Subcutaneous abdominal adipose tissue (tissue), 5 donors: ENCODE results near the gene JAKMIP3.
A peak's percentile ranks its signal among the peaks of the same experiment; 100 is the strongest.

Experiments
- H3K27ac ChIP-seq: one replicate; pipeline ENCODE4 v1.7.0; 2013; ENCODE audit warnings: low read depth, mild to moderate bottlenecking, inconsistent platforms, low read length, moderate library complexity
- H3K27me3 ChIP-seq, 5 donors: one replicate each; pipeline ENCODE4 v1.7.0; 2013; ENCODE audit warnings: low read length in 5 of 5, inconsistent platforms in 1 of 5; ENCODE audit not compliant: control insufficient read depth in 5 of 5, insufficient read depth in 4 of 5
- H3K36me3 ChIP-seq, 5 donors: one replicate each; pipeline ENCODE4 v1.7.0; 2013; ENCODE audit warnings: low read length in 5 of 5; ENCODE audit not compliant: control insufficient read depth in 5 of 5, insufficient read depth in 5 of 5
- H3K4me1 ChIP-seq, 5 donors: one replicate each; pipeline ENCODE4 v1.7.0; 2013; ENCODE audit warnings: low read length in 5 of 5, mild to moderate bottlenecking in 3 of 5, moderate library complexity in 1 of 5; ENCODE audit not compliant: control insufficient read depth in 5 of 5, insufficient read depth in 5 of 5
- H3K4me3 ChIP-seq, 5 donors: one replicate each; pipeline ENCODE4 v1.7.0; 2013; ENCODE audit warnings: low read length in 5 of 5, low read depth in 1 of 5
- H3K9ac ChIP-seq, 5 donors: one replicate each; pipeline ENCODE4 v1.7.0; 2013; ENCODE audit warnings: low read length in 5 of 5, mild to moderate bottlenecking in 4 of 5, moderate library complexity in 3 of 5
- H3K9me3 ChIP-seq, 5 donors: one replicate each; pipeline ENCODE4 v1.7.0; 2013; ENCODE audit warnings: low read length in 5 of 5; ENCODE audit not compliant: control insufficient read depth in 5 of 5
- donor health status: healthy.
- donor health status: healthy.
- donor health status: healthy.
- donor health status: healthy.
- donor health status: healthy.

Gene JAKMIP3

DNA sequence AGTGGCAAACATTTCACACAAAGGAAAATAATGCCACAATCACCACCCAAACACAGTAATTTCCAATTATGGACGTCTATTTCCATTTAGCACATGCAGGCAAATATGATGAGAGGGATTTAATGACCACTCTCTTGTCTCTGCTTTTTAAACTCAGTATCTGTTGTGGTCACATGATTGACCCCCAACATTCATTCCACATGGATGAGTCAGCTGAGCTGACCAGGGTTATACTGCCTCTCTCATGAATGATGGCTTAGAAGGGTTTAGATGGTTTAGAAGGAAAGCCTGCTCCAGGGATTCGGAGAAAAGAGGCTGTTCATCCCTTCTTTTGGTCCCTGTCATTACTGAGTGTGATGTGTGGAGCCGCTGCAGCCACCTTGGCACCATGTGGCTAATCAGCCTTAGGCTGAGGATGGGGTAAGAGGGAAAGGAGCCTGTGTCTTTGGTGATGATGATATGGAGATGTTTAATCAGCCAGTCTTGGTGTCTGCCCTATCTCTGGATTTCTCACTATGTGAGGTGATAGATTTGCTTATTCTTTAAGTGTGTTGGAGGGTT lies 38.2 kb upstream of the JAKMIP3 start:
- Histone ChIP-seq H3K4me3 (no peak overlapping the region), H3K27me3 (peaks cover 15 to 37% (median 18%) of the 10 kb centered on the region in 5 donors)

DNA sequence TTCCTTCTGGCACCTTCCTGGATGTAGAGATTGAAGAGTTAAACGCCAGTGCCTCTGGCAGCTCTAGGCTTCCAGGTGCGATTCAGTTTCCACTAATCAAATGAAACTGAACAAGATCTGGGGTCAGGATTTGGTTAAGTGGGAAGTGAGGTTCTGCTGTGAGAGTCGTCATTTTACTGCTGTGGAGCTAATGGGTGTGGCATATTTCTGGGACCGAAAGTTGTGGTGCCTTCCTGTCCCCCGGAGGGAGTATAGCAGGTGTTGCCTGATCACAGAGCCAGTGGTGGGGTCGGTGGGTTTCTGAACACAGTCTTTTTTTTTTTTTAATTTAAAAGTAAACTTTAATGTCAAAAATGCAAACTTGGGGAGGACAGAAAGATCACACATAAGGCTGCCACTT lies 37.0 kb upstream of the JAKMIP3 start:
- no peak overlapping the region for H3K9ac ChIP-seq
- H3K27me3 ChIP-seq, result peaks cover 15 to 38% (median 18%) of the 10 kb centered on the region in 5 donors
- no peak overlapping the region for H3K4me3 ChIP-seq
- H3K27ac ChIP-seq, result no peak overlapping the region
- no peaks in the 10 kb centered on the region for H3K9me3 ChIP-seq
- peaks cover 0 to 3% (median 1%) of the 10 kb centered on the region in 5 donors for H3K4me1 ChIP-seq
- H3K36me3 ChIP-seq, result no peaks in the 10 kb centered on the region

More for the DNA sequence above, 38.2 kb upstream of the JAKMIP3 start:
- Histone ChIP-seq H3K4me1 (peaks cover 2 to 12% (median 11%) of the 10 kb centered on the region in 5 donors), H3K36me3 (no peaks in the 10 kb centered on the region), H3K9me3 (no peaks in the 10 kb centered on the region), H3K27ac (no peak overlapping the region), H3K9ac (no peak overlapping the region)

DNA sequence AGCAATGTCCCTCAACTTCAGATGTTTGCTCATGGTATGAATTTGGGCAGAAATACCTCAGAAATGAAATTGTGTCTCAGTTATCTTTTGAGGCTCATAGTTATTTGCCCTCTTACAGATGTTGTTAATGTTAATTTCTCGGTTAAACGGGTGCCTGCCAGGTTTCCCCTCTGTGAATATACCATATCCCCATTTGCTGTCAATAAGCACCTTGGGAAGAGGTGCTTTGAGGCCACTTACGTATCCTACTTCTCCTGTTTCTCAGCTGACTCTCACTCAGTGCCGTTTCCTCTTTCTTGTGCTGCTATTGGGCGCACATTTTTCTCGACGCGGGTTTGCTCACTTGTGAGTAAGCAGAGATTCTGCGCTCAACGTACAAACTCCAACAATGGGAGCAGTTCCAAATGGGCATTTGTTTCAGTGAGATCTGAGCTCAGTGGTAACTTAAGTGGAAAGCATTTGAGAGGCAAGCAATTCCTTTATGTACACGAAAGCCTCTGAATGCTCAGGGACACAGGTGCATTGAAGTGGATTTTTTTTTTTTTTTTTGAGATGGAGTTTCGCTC lies 34.8 kb upstream of the JAKMIP3 start:
- Histone ChIP-seq H3K9me3 (no peaks in the 10 kb centered on the region), H3K36me3 (no peaks in the 10 kb centered on the region), H3K27ac (no peak overlapping the region), H3K4me3 (no peak overlapping the region), H3K9ac (no peak overlapping the region), H3K27me3 (peaks cover 13 to 50% (median 27%) of the 10 kb centered on the region in 5 donors), H3K4me1 (peaks cover 0 to 2% (median 1%) of the 10 kb centered on the region in 5 donors)

DNA sequence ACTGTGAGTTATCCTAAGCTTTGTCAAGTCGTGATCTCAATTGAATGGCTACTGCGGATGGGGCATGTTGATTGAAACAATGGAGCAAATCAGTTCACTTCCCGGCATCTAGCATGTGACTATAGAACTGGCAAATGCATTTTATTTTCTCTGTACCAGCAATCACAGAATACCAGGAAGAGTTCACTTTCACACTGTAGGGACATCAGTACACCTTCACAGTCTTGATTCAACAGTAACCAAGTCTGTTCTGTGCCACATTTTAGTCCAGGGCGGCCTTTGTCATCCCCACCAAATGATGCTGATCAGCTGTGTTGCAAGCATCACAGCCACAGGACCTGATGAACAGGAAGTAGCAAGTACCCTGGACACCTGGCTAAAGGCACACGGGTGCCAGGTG lies 32.1 kb upstream of the JAKMIP3 start:
- H3K9ac ChIP-seq, result no peak overlapping the region
- no peaks in the 10 kb centered on the region for H3K9me3 ChIP-seq
- peaks cover 3 to 53% (median 30%) of the 10 kb centered on the region in 5 donors for H3K27me3 ChIP-seq

DNA sequence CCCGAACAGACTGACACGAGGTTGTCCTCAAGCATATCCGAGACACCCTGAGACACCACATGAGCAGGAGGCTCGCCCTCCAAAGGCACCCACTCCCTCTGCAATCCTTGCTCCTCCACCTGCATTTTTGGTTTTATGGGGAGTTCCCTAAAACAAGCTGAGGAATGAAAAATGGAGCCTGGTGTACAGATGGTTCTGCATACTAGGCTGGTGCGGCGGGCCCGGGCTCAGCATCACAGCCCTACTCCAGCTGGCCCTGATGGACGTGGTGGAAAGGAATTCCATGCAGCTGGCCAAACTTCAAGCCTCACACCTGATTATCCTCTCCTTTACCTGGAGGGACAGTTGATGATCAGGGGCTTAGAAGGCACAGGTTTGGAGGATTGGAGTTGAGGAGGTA lies 30.3 kb upstream of the JAKMIP3 start:
- H3K27ac ChIP-seq, result no peak overlapping the region
- H3K4me1 ChIP-seq, result peaks cover 0 to 14% (median 13%) of the 10 kb centered on the region in 5 donors
- H3K9ac ChIP-seq, result no peak overlapping the region
- no peaks in the 10 kb centered on the region for H3K36me3 ChIP-seq
- H3K4me3 ChIP-seq, result no peak overlapping the region
- H3K9me3 ChIP-seq, result no peaks in the 10 kb centered on the region
- peaks cover 0 to 54% (median 27%) of the 10 kb centered on the region in 5 donors for H3K27me3 ChIP-seq

More for the DNA sequence above, 32.1 kb upstream of the JAKMIP3 start:
- H3K27ac ChIP-seq, result no peak overlapping the region
- no peaks in the 10 kb centered on the region for H3K36me3 ChIP-seq
- H3K4me1 ChIP-seq, result peaks cover 0 to 14% (median 13%) of the 10 kb centered on the region in 5 donors
- no peak overlapping the region for H3K4me3 ChIP-seq

DNA sequence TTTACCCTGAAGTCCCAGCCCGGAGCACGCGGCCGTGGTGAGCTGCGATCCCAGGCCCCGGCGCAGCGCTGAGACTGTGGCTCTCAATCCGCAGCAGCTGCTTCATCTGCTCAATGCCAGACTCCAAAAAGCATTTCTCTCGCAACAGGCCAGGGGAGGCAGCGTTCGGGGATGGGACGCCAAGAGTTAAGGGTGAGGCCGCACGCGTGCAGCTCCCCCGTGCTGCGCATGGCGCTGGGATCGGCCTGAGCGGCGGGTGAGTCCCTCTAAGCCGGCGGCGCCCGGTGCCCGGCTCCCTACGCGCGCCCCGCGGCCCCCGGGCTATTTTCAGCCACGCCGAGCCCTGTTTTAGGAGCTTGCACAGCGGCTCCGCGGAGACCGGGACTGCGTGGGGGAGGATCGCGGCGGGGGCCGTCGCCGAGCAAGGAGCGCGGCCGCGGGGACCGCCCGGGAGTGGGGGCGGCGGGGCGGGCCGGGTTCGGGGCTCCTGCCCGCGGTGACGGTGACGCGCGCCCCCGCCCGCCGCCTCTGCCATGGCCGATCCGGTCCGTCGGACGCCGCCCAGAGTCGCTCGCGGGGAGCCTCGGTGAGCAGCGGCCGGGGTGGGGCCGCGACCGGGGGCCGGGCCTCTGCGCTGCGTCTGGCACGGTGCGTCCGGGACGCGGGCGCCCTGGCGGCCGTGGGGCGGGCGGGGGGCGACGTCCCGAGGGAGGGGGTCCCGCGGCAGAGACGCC lies 29.4 kb upstream of the JAKMIP3 start:
- H3K9ac ChIP-seq, result no peak overlapping the region
- peaks cover 0 to 14% (median 13%) of the 10 kb centered on the region in 5 donors for H3K4me1 ChIP-seq
- peak overlapping the region in 4 of 5 donors; percentile 26 to 60 (median 44) for H3K4me3 ChIP-seq
- no peaks in the 10 kb centered on the region for H3K36me3 ChIP-seq
- H3K27ac ChIP-seq, result no peak overlapping the region
- no peaks in the 10 kb centered on the region for H3K9me3 ChIP-seq
- peaks cover 0 to 53% (median 27%) of the 10 kb centered on the region in 5 donors for H3K27me3 ChIP-seq

DNA sequence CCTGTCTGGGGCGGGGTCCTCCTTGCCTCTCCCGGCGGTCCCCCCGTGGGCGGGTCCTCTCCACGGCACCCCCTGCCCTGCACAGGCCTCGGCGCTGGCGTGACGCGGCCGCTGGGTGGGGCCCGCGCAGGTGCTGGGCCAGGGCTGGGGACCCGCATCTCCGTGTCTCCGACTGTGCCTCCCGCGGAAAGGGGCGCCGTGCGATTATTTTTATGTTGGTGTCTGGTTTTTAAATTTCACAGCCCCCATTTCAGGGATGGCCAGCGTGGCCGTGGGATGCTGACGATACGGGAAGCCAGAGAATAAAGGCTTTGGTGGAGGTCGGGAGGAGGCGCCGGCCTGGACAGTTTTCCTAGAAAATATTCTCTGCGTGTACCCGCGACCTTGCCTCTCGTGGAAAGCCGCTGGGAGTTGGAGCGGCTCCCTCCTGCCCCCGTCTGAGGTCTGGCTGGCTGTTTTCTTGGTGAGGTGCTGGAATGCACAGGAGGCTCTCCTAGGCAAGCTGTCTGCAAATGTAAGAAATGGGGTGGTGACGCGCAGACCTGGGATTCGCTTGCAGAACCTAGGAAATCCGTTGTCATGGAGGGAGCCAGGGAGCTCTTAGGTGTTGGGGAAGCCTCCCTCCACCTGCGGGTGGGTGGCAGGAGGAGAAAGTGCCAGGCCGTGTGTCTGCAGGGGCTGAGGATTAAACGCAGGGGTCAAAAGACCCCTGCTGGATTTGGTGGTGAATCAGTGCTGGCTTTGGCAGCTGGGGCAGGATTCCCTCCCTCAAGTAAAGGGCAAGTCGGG lies 28.7 kb upstream of the JAKMIP3 start:
- peak overlapping the region in 2 of 5 donors; percentile 28 to 40 for H3K4me3 ChIP-seq
- peaks cover 0 to 14% (median 13%) of the 10 kb centered on the region in 5 donors for H3K4me1 ChIP-seq
- no peaks in the 10 kb centered on the region for H3K9me3 ChIP-seq
- no peak overlapping the region for H3K9ac ChIP-seq
- no peaks in the 10 kb centered on the region for H3K36me3 ChIP-seq
- no peak overlapping the region for H3K27ac ChIP-seq
- H3K27me3 ChIP-seq, result peaks cover 0 to 49% (median 27%) of the 10 kb centered on the region in 5 donors

DNA sequence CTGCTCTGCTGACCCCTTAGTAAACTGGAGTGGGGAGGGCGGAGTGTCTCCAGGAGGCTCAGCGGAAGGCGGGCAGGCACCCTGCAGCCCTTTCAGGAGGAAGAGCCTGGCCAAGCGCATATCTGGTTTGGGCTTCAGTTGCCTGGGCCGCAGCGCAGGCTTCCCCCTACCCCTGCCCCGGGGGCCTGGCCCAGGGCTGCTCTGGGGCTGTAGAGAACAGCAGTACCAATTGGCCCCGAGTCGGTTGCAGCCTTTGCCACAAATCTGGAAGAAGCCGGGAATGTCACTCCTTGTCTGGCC lies 28.1 kb upstream of the JAKMIP3 start:
- H3K36me3 ChIP-seq, result no peaks in the 10 kb centered on the region
- peaks cover 0 to 14% (median 13%) of the 10 kb centered on the region in 5 donors for H3K4me1 ChIP-seq
- no peaks in the 10 kb centered on the region for H3K9me3 ChIP-seq
- H3K4me3 ChIP-seq, result no peak overlapping the region
- peaks cover 0 to 51% (median 28%) of the 10 kb centered on the region in 5 donors for H3K27me3 ChIP-seq
- H3K9ac ChIP-seq, result no peak overlapping the region
- H3K27ac ChIP-seq, result no peak overlapping the region

DNA sequence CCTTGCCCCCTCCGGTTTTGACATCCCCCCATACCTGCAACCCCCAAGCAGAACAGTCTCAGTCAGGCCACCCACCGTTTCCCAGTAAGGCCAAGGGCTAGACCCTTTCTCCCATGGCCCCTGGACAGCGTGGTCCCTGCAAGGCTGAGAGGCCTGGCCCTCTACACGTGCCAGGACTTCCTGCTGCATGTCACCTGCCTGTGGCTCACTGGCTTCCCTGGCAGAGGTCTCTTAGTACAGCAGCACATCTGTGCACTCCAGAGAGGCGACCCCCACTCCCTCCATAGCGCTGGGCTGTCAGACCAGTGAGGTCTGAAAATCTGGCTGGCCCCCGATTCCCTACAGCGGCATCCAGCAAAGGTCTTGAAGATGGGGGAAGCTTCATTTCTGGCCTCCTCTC lies 26.4 kb upstream of the JAKMIP3 start:
- peaks cover 0 to 14% (median 13%) of the 10 kb centered on the region in 5 donors for H3K4me1 ChIP-seq
- peaks cover 7 to 65% (median 41%) of the 10 kb centered on the region in 5 donors for H3K27me3 ChIP-seq
- H3K27ac ChIP-seq, result no peak overlapping the region
- H3K9ac ChIP-seq, result no peak overlapping the region
- no peaks in the 10 kb centered on the region for H3K36me3 ChIP-seq
- H3K4me3 ChIP-seq, result no peak overlapping the region
- no peaks in the 10 kb centered on the region for H3K9me3 ChIP-seq
